ENCODE measurements around the gene ITPRID1.

DNA sequence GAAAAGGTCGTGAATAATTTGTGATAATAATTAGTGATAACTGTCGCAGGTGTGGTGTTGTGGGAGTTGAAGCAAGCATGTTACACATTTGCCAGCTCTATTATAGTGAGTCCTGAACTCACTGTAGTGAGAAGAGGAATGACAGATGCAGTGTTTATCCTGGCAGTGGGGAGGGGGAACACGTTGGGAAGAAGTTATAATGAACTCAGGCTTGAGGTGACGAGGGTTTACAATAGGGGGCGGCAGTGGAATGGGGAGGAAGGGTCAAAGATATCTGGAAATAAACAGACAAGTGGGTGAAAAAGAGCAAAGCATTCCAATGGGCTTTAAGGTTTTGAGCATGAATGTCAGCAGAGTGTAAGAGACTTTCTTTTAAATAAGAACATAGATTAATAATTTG, 49.6 kb downstream of the ITPRID1 start:
- TF ChIP-seq, protein P1, sequence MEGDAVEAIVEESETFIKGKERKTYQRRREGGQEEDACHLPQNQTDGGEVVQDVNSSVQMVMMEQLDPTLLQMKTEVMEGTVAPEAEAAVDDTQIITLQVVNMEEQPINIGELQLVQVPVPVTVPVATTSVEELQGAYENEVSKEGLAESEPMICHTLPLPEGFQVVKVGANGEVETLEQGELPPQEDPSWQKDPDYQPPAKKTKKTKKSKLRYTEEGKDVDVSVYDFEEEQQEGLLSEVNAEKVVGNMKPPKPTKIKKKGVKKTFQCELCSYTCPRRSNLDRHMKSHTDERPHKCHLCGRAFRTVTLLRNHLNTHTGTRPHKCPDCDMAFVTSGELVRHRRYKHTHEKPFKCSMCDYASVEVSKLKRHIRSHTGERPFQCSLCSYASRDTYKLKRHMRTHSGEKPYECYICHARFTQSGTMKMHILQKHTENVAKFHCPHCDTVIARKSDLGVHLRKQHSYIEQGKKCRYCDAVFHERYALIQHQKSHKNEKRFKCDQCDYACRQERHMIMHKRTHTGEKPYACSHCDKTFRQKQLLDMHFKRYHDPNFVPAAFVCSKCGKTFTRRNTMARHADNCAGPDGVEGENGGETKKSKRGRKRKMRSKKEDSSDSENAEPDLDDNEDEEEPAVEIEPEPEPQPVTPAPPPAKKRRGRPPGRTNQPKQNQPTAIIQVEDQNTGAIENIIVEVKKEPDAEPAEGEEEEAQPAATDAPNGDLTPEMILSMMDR (IDR thresholded peaks at IDR 0.05 in 2 of 3, conservative IDR thresholded peaks at IDR 0.05 in 1 of 3; ENCODE audit: borderline replicate concordance in 1 of 3, insufficient read depth in 1 of 3, low read depth in 2 of 3, low read length in 2 of 3): no peak
- TF ChIP-seq, protein P2, sequence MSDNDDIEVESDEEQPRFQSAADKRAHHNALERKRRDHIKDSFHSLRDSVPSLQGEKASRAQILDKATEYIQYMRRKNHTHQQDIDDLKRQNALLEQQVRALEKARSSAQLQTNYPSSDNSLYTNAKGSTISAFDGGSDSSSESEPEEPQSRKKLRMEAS (IDR thresholded peaks at IDR 0.05): no peak
- no peak for TF ChIP-seq ZNF274 (IDR thresholded peaks at IDR 0.05; ENCODE audit: low read depth, low read length)

All from HCT116 (cell line).